Measurements from ENCODE around the gene BAD. TPM values are rescaled to one million over a fixed set of nuclear protein-coding genes. Genes with fewer than 3 reads are reported as not detected.
"Not testable (repeated sequence)": the region's sequence is repeated elsewhere in the genome, so short reads cannot be mapped to it uniquely, and the experiment has no call there.

BAD gene
- total RNA-seq, 1 donor from 2014 or later, result 19.0 TPM

DNA sequence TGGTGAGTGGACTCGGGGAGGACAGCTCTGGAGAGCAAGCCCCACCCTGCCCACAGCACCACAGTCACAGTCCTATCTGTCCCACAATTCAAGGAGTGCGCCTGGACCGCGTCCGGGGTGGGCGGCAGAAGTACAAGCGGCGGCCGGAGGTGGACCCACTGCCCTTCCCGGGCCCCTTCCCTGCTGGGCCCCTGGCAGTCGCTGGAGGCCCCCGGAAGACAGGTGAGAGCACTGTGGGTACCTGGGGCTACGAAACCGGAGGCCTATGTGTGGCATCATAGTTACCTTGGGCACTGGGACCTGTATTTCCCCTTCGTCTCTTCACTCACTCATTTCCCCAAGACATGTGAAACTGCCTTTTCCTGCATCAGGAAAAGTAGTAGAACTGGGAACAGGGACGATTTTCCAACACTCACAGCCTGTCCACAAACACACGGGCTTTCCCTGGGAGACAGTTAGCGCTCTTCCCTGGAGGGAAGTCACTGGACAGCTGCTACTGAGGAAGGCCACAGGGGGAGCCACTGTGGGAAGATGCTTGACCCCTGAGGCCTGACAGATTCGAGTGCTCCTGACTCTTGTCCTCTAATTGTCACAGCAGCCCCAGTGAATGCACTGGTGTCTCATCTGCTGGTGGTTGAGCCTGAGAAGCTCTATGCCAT is 29.8 kb upstream of the BAD start:
- peaks cover 15% of the 10 kb centered on the region for H3K4me1 Mint-ChIP-seq
- Histone ChIP-seq H3K4me1 (peaks cover 12% of the 10 kb centered on the region), H3K9me3 (ENCODE audit: low read depth) (no peaks in the 10 kb centered on the region), H3K4me2 (no peak overlapping the region), H3F3A (ENCODE audit: low read depth) (peaks cover 29% of the 10 kb centered on the region), H2AFZ (replicated peaks) (no peak overlapping the region), H3K9ac (no peak overlapping the region), H3K79me2 (ENCODE audit: low read depth) (peaks cover 26% of the 10 kb centered on the region), H3K27ac (no peak overlapping the region), H3K36me3 (no peaks in the 10 kb centered on the region), H3K4me3 (no peak overlapping the region), H3K27me3 (no peaks in the 10 kb centered on the region), H4K20me1 (ENCODE audit: low read depth) (peaks cover 12% of the 10 kb centered on the region)
- no peaks in the 10 kb centered on the region for H3K9me3 Mint-ChIP-seq
- H3K27me3 Mint-ChIP-seq (ENCODE audit: insufficient read depth, low read depth), result peaks cover 5% of the 10 kb centered on the region
- H3K4me3 Mint-ChIP-seq, result peak overlapping the region; percentile 55
- peak overlapping the region; percentile 94 for H3K27ac Mint-ChIP-seq
- peaks cover 2% of the 10 kb centered on the region for H3K36me3 Mint-ChIP-seq
- TF ChIP-seq EZH2 (IDR thresholded peaks at IDR 0.05) (no peak), EZH2phosphoT487 (IDR thresholded peaks at IDR 0.05) (no peak)
- TF ChIP-seq, protein P1, sequence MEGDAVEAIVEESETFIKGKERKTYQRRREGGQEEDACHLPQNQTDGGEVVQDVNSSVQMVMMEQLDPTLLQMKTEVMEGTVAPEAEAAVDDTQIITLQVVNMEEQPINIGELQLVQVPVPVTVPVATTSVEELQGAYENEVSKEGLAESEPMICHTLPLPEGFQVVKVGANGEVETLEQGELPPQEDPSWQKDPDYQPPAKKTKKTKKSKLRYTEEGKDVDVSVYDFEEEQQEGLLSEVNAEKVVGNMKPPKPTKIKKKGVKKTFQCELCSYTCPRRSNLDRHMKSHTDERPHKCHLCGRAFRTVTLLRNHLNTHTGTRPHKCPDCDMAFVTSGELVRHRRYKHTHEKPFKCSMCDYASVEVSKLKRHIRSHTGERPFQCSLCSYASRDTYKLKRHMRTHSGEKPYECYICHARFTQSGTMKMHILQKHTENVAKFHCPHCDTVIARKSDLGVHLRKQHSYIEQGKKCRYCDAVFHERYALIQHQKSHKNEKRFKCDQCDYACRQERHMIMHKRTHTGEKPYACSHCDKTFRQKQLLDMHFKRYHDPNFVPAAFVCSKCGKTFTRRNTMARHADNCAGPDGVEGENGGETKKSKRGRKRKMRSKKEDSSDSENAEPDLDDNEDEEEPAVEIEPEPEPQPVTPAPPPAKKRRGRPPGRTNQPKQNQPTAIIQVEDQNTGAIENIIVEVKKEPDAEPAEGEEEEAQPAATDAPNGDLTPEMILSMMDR (IDR thresholded peaks at IDR 0.05), result no peak
- no peak for DNase-seq (ENCODE audit: low spot score)

GRCh38 chr11:64313491-64314145 is 29.2 kb upstream of the BAD start:
- no peak for DNase-seq (ENCODE audit: low spot score)
- peaks cover 7% of the 10 kb centered on the region for H3K4me1 ChIP-seq
- peaks cover 12% of the 10 kb centered on the region for H4K20me1 ChIP-seq (ENCODE audit: low read depth)
- H3K36me3 ChIP-seq, result no peaks in the 10 kb centered on the region
- TF ChIP-seq, protein P1 (IDR thresholded peaks at IDR 0.05), result no peak
- TF ChIP-seq EZH2 (IDR thresholded peaks at IDR 0.05) (no peak), EZH2phosphoT487 (IDR thresholded peaks at IDR 0.05) (no peak)
- H3K27ac ChIP-seq, result no peak overlapping the region
- H3K9ac ChIP-seq, result no peak overlapping the region
- peaks cover 2% of the 10 kb centered on the region for H3K36me3 Mint-ChIP-seq
- peaks cover 11% of the 10 kb centered on the region for H3K4me1 Mint-ChIP-seq
- peak overlapping the region; percentile 44 for H3K27ac Mint-ChIP-seq
- H2AFZ ChIP-seq (replicated peaks), result no peak overlapping the region
- H3K79me2 ChIP-seq (ENCODE audit: low read depth), result peaks cover 19% of the 10 kb centered on the region
- H3K9me3 Mint-ChIP-seq, result no peaks in the 10 kb centered on the region
- H3K9me3 ChIP-seq (ENCODE audit: low read depth), result no peaks in the 10 kb centered on the region
- peaks cover 3% of the 10 kb centered on the region for H3K27me3 Mint-ChIP-seq (ENCODE audit: insufficient read depth, low read depth)
- H3K27me3 ChIP-seq, result no peaks in the 10 kb centered on the region
- H3K4me3 Mint-ChIP-seq, result peak overlapping the region; percentile 51
- H3K4me2 ChIP-seq, result no peak overlapping the region
- H3F3A ChIP-seq (ENCODE audit: low read depth), result peaks cover 29% of the 10 kb centered on the region
- H3K4me3 ChIP-seq, result no peak overlapping the region

DNA sequence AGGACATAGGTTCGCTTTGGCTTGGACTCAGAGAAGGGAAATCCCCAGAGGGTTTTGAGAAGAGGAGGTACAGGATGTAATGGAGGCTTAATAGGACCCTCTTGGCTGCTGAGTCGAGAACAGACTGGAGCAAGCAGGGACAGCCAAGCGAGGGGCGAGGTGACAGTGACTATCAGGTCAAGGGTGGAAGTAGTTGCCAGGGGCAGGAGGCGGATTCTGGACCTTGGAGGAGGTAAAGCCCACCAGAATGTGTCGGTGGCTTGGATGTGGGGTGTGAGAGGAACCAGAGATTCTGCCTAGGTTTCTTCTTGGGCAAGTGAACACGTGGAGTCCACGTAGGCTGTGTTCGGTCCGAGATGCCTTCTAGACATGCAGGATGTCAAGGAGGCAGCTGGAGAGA is 28.5 kb upstream of the BAD start:
- no peak overlapping the region for H2AFZ ChIP-seq (replicated peaks)
- peak overlapping the region; percentile 8 for H3K9ac ChIP-seq
- no peaks in the 10 kb centered on the region for H3K27me3 ChIP-seq
- Mint-ChIP-seq H3K27me3 (ENCODE audit: insufficient read depth, low read depth) (peaks cover 3% of the 10 kb centered on the region), H3K4me1 (peaks cover 11% of the 10 kb centered on the region), H3K27ac (peak overlapping the region; percentile 44), H3K36me3 (peaks cover 2% of the 10 kb centered on the region), H3K9me3 (no peaks in the 10 kb centered on the region), H3K4me3 (peak overlapping the region; percentile 51)
- no peak for DNase-seq (ENCODE audit: low spot score)
- no peak overlapping the region for H3K4me3 ChIP-seq
- no peak overlapping the region for H3K27ac ChIP-seq
- H3F3A ChIP-seq (ENCODE audit: low read depth), result peaks cover 27% of the 10 kb centered on the region
- peaks cover 14% of the 10 kb centered on the region for H3K79me2 ChIP-seq (ENCODE audit: low read depth)
- peaks cover 7% of the 10 kb centered on the region for H3K4me1 ChIP-seq
- no peaks in the 10 kb centered on the region for H3K9me3 ChIP-seq (ENCODE audit: low read depth)
- peaks cover 12% of the 10 kb centered on the region for H4K20me1 ChIP-seq (ENCODE audit: low read depth)
- TF ChIP-seq EZH2phosphoT487 (IDR thresholded peaks at IDR 0.05), result no peak
- TF ChIP-seq EZH2 (IDR thresholded peaks at IDR 0.05), result no peak
- TF ChIP-seq, protein P1 (IDR thresholded peaks at IDR 0.05), result no peak
- no peak overlapping the region for H3K4me2 ChIP-seq
- no peaks in the 10 kb centered on the region for H3K36me3 ChIP-seq

DNA sequence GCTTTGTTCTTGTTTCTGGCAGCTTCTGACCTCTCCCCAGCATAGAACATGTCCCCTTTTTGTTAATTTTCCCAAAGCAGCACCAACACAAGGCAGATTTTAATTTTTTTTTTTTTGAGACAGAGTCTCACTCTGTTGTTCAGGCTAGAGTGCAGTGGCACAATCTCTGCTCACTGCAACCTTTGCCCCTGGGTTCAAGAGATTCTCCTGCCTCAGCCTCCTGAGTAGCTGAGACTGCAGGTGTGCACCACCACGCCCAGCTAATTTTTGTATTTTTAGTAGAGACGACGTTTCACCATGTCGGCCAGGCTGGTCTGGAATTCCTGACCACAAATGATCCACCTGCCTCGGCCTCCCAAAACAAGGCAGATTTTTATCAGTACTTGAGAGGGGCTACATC is 23.3 kb upstream of the BAD start:
- peaks cover 15% of the 10 kb centered on the region for H3K27me3 ChIP-seq
- not testable (repeated sequence) for DNase-seq (ENCODE audit: low spot score); H3K4me1 ChIP-seq; H3K4me3 ChIP-seq; H3K9ac ChIP-seq; H3K9me3 Mint-ChIP-seq; H3K9me3 ChIP-seq (ENCODE audit: low read depth); H3K27ac ChIP-seq; H2AFZ ChIP-seq (replicated peaks); H3K36me3 ChIP-seq; H3K4me2 ChIP-seq; H3K36me3 Mint-ChIP-seq
- peaks cover 18% of the 10 kb centered on the region for H4K20me1 ChIP-seq (ENCODE audit: low read depth)
- H3F3A ChIP-seq (ENCODE audit: low read depth), result peaks cover 14% of the 10 kb centered on the region
- Mint-ChIP-seq H3K27me3 (ENCODE audit: insufficient read depth, low read depth) (peaks cover 12% of the 10 kb centered on the region), H3K4me3 (peak overlapping the region; percentile 71), H3K4me1 (peaks cover 16% of the 10 kb centered on the region), H3K27ac (peak overlapping the region; percentile 25)
- peaks cover 18% of the 10 kb centered on the region for H3K79me2 ChIP-seq (ENCODE audit: low read depth)
